ENCODE data around the gene RAPGEF5. TPM values are rescaled to one million over a fixed set of nuclear protein-coding genes. Genes with fewer than 3 reads are reported as not detected.
A peak's percentile ranks its signal among the peaks of the same experiment; 100 is the strongest.

The RAPGEF5 gene, protein sequence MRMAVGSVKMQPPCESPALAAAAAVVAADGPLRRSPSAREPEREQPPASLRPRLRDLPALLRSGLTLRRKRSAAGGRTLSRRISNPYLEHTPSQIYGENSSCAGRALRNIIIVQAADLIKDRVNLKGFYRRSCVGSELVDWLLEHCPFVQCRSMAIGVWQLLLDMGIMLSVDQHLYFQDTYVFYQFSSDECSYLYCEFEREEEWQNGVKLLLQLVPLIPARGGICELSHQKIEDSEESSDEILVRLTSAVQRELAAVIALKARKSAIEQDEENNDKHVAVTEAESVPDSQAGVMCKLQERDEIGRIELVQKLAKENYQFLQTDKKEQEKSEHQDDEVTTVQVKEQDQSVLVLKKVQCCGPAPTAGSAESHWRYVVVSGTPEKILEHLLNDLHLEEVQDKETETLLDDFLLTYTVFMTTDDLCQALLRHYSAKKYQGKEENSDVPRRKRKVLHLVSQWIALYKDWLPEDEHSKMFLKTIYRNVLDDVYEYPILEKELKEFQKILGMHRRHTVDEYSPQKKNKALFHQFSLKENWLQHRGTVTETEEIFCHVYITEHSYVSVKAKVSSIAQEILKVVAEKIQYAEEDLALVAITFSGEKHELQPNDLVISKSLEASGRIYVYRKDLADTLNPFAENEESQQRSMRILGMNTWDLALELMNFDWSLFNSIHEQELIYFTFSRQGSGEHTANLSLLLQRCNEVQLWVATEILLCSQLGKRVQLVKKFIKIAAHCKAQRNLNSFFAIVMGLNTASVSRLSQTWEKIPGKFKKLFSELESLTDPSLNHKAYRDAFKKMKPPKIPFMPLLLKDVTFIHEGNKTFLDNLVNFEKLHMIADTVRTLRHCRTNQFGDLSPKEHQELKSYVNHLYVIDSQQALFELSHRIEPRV
- total RNA-seq = 1 to 10 TPM; 1.3 to 1.5 TPM

DNA sequence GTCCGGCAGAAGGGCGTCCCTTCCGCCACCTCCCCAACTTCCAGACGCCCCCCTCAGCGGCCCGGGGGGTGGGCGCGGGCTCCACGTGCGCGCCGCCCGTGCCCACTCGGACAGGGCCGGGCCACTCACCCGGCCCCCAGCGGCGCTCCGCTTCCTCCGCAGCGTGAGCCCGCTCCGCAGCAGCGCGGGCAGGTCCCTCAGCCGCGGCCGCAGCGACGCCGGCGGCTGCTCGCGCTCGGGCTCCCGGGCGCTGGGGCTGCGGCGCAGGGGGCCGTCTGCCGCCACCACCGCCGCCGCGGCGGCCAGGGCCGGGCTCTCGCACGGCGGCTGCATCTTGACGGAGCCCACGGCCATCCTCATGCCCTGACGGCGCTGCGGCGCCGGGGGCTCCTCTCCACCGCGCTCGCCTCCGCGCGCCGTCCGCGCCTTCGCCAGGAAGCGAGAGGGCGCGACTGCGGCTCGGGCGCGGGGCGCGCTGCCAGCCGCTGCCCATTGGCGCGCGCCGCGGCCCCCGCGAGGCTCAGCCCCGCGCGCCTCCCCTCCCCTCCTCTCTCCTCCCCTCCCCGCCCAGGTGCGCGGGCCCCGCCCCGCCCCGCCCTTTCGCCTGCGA, at the start of gene RAPGEF5:
Gene RAPGEF5, minus strand, starts transcription at position 454 of the 610 bp plus-strand sequence. Its CDS starts 94 bp downstream, at position 360.
- ATAC-seq (peak; percentile 78), DNase-seq (peak; percentile 41)
- no peaks in the 10 kb centered on the region for H3K36me3 Mint-ChIP-seq (ENCODE audit: low read depth)
- no peaks in the 10 kb centered on the region for H3K9me3 Mint-ChIP-seq (ENCODE audit: low read depth)
- peaks cover 41% of the 10 kb centered on the region for H3K27me3 Mint-ChIP-seq
- intact Hi-C loops (cut with DNase I, micrococcal nuclease) = loop anchor here in 1 of 2 experiments (5.0 kb wide), 1 partner anchor 145 kb away; the partner anchor contains the start of gene STEAP1B
- CTCF ChIA-PET = no interaction called here
- H3K4me1 Mint-ChIP-seq = peaks cover 6% of the 10 kb centered on the region
- H3K4me3 Mint-ChIP-seq = peak within 1 kb of the TSS; percentile 60
- H3K27ac Mint-ChIP-seq = no peak within 1 kb of the TSS
- POLR2A ChIA-PET = no interaction called here

DNA sequence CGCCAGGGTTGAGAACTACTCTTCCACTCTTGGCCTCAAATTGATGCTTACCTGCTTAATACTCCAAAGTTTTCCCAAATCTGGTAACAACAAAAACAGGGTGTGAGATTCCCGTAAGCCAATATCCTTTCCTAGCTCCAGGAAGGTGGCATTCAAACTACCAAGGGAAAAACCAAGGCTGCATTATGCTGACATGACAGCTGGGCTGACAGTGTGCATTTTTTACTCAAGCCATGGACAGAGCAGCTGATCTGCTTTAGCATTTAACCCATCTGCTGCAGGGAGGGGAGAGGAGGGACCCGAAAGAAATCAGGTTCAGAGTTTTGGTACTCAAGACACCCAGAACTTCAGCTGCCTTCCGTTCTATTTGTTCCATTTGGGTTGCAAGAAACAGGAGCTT, 49.8 kb upstream of the RAPGEF5 start:
- intact Hi-C loops (cut with DNase I, micrococcal nuclease) = no loop called here
- POLR2A ChIA-PET = no interaction called here

DNA sequence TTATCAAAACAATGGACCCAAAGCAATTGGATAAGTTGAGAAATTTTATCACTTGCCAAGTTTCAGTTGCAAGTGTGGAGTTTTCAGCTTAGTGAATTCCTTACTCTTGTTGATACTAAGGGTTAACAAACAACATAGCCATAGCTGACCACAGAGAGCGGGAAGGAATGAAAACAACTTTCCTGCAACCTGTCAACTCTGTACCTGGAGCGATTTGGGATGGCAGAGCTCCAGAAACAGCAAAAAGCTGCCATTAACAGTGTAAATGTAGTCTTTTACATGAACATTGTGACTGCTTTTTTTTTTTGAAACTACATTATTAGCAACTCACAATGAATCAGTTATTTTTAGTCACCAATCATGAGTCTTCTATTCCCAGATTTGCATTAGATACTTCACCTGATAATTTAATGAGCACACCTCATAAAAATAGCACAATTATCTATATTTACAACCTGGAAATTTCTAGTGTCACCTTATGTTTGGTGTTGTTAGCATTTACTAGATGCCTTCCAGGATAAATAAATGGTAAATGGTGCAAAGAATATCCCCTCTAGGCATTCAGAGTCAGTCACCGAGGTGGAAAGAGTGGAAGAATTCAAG, 47.6 kb upstream of the RAPGEF5 start:
- Mint-ChIP-seq H3K9me3 (ENCODE audit: low read depth) (no peaks in the 10 kb centered on the region), H3K27me3 (no peaks in the 10 kb centered on the region), H3K4me3 (no peak overlapping the region), H3K4me1 (peaks cover 4% of the 10 kb centered on the region), H3K36me3 (ENCODE audit: low read depth) (no peaks in the 10 kb centered on the region), H3K27ac (no peak overlapping the region)
- POLR2A ChIA-PET = no interaction called here
- intact Hi-C loops (cut with DNase I, micrococcal nuclease) = no loop called here
- no peak for DNase-seq
- CTCF ChIA-PET = interaction anchor here (0.8 kb wide), 1 partner anchor 294 kb away, joined by 3 read pairs; no protein-coding TSS in a partner anchor
- no peak for ATAC-seq

More for the DNA sequence above, 49.8 kb upstream of the RAPGEF5 start:
- Mint-ChIP-seq H3K4me1 (peaks cover 4% of the 10 kb centered on the region), H3K4me3 (no peak overlapping the region), H3K9me3 (ENCODE audit: low read depth) (no peaks in the 10 kb centered on the region), H3K27ac (no peak overlapping the region), H3K27me3 (no peaks in the 10 kb centered on the region), H3K36me3 (ENCODE audit: low read depth) (no peaks in the 10 kb centered on the region)
- ATAC-seq (no peak), DNase-seq (no peak)
- CTCF ChIA-PET = interaction anchor here (0.7 to 1.1 kb wide), 2 partner anchors 12 to 20 kb away, joined by 3 read pairs; no protein-coding TSS in a partner anchor

DNA sequence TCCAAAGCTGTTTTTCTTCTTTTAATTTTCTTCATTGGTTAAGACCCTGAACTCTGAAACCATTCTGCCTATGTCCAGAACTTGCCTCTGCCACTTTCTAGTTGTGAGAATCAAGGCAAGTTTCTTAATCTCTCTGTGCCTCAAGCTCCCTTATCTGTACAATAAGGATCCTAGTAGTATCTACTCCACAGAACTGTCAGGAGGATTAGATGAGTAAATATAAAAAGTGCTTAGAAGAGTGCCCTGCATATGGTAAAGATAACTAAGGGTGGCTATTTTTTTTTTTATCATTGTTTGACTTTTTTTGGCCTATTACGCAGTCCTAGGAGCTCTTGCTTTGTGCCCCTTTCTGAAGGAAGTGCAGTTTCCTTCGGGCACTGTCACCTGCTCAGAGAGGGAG, 46.4 kb upstream of the RAPGEF5 start:
- ChIA-PET POLR2A (no interaction called here), CTCF (interaction anchor here (0.5 to 0.8 kb wide), 2 partner anchors 234 to 293 kb away, joined by 3 read pairs; no protein-coding TSS in a partner anchor)
- Mint-ChIP-seq H3K36me3 (ENCODE audit: low read depth) (no peaks in the 10 kb centered on the region), H3K27ac (no peak overlapping the region), H3K4me3 (no peak overlapping the region), H3K27me3 (no peaks in the 10 kb centered on the region), H3K4me1 (peaks cover 4% of the 10 kb centered on the region), H3K9me3 (ENCODE audit: low read depth) (no peaks in the 10 kb centered on the region)
- ATAC-seq (no peak), DNase-seq (no peak)
- intact Hi-C loops (cut with DNase I, micrococcal nuclease) = no loop called here

DNA sequence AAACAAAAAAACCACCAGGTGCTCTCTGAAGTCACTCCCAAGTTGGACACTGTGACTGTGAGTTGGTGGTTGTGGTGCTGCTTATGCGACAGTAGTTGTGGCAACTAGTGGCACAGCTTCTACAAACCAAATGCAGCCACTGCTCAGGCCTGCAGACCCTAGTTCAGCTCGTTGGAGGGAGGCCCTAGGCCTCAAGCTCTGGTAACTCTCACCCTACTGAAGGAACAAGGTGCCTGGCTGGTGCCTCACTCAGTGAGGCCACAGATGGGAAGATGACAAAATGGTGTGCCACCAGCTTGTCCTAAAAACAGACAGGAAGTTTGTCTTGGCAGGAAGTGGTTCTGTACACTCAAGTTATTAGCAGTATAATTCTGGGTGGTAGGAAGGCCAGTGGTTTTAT, 45.3 kb upstream of the RAPGEF5 start:
- ATAC-seq (no peak), DNase-seq (no peak)
- Mint-ChIP-seq H3K9me3 (ENCODE audit: low read depth) (no peaks in the 10 kb centered on the region), H3K27me3 (no peaks in the 10 kb centered on the region), H3K4me1 (peaks cover 4% of the 10 kb centered on the region), H3K27ac (no peak overlapping the region), H3K4me3 (no peak overlapping the region), H3K36me3 (ENCODE audit: low read depth) (no peaks in the 10 kb centered on the region)
- ChIA-PET CTCF (interaction anchor here (1.0 to 1.4 kb wide), 2 partner anchors 22 to 78 kb away, joined by 3 to 4 read pairs; no protein-coding TSS in a partner anchor), POLR2A (no interaction called here)
- intact Hi-C loops (cut with DNase I, micrococcal nuclease) = no loop called here

DNA sequence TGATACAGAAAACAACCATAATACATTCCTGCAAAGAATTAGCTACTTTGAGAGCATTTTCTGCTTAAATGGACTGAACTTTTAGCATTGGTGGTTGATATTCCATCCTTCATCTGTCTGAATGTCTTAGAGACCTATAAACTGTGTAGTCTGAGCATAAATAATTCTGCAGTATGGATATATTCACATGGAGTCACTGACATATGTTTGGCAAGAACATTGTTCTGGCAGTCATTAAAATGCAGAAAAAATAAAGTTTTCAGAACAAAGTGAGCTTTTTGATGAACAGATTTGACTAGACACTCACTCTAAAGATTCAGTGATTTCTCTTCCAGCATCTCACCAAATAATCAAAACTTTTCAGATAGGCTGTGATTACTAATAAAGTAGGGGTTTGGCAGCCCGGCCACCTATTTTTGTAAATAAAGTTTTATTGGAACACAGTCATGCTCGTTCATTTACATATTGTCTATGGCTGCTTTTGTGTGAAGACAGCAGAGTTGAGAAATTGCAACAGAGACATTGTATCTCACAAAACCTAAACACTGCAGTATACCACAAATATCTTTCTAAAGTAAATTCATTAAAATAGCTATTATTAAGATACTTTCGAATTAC, 44.1 kb upstream of the RAPGEF5 start:
- DNase-seq (no peak), ATAC-seq (no peak)
- peaks cover 4% of the 10 kb centered on the region for H3K4me1 Mint-ChIP-seq
- H3K27me3 Mint-ChIP-seq = no peaks in the 10 kb centered on the region
- ChIA-PET CTCF (interaction anchor here (0.5 to 2.1 kb wide), 6 partner anchors 11 to 884 kb away, joined by 3 to 8 read pairs (median 4); no protein-coding TSS in a partner anchor), POLR2A (no interaction called here)
- H3K36me3 Mint-ChIP-seq (ENCODE audit: low read depth) = no peaks in the 10 kb centered on the region
- no peaks in the 10 kb centered on the region for H3K9me3 Mint-ChIP-seq (ENCODE audit: low read depth)
- no peak overlapping the region for H3K4me3 Mint-ChIP-seq
- H3K27ac Mint-ChIP-seq = no peak overlapping the region
- intact Hi-C loops (cut with DNase I, micrococcal nuclease) = no loop called here

DNA sequence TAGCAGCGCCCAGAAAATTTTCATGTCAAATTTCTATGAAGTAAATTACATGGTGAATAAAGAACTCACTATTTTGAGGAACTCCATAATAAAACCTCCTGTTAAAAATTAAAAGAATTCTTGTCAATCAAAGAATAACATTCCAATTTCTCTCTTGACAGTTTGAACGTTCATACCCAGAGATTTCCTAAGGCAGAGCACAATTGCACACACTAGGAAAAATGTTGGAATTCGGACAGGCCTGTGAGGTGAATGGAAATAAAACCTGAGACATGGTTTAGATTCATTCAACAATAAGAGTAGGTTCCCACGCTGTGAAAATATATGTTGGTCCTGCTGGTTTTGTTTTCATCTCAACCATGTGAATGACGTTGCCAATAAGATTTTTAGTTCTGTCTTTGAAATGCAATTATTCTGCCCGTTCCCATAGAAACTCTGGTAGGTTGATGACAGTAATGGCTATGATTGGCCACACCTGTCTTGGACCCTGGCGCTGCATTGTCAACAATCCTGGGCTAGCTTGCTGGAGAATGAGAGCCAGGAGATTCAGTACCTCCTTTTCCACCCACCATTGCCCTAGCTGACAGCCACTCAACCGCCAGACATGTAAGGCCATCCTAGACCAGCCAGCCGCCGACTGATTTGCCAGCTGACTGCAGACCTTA, 43.3 kb upstream of the RAPGEF5 start:
- ChIA-PET POLR2A (no interaction called here), CTCF (interaction anchor here (0.9 to 2.1 kb wide), 4 partner anchors 10 to 52 kb away, joined by 3 to 8 read pairs (median 4); no protein-coding TSS in a partner anchor)
- intact Hi-C loops (cut with DNase I, micrococcal nuclease) = no loop called here
- Mint-ChIP-seq H3K27me3 (no peaks in the 10 kb centered on the region), H3K4me1 (peaks cover 4% of the 10 kb centered on the region), H3K27ac (no peak overlapping the region), H3K4me3 (no peak overlapping the region), H3K36me3 (ENCODE audit: low read depth) (no peaks in the 10 kb centered on the region), H3K9me3 (ENCODE audit: low read depth) (no peaks in the 10 kb centered on the region)
- ATAC-seq (no peak), DNase-seq (no peak)

DNA sequence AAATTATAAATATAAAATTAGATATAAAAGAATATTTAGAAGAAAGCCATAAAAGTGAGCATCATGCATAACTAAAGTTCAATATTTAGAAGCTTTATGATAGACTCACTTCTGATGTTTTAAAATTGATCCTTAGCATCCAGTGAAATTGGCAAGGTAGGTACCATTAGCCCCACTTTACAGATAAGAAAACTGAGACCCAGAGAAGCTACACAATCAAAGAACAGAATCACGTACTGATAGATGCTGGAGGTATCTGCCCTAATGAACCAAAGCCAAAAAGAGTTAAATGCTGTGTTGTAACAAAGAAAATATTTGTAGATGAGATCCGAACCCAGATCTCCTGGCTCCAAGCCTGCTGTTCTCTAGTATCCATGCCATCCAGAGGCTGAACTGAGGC, 42.6 kb upstream of the RAPGEF5 start:
- H3K36me3 Mint-ChIP-seq (ENCODE audit: low read depth) = no peaks in the 10 kb centered on the region
- no peak overlapping the region for H3K4me3 Mint-ChIP-seq
- no peaks in the 10 kb centered on the region for H3K9me3 Mint-ChIP-seq (ENCODE audit: low read depth)
- H3K27ac Mint-ChIP-seq = no peak overlapping the region
- ChIA-PET POLR2A (interaction anchor here (1.1 kb wide), 1 partner anchor 10 kb away, joined by 4 read pairs; no protein-coding TSS in a partner anchor), CTCF (interaction anchor here (0.6 to 2.1 kb wide), 3 partner anchors 9 to 590 kb away, joined by 3 to 8 read pairs (median 3); no protein-coding TSS in a partner anchor)
- peaks cover 4% of the 10 kb centered on the region for H3K4me1 Mint-ChIP-seq
- intact Hi-C loops (cut with DNase I, micrococcal nuclease) = no loop called here
- ATAC-seq = no peak
- DNase-seq = no peak
- H3K27me3 Mint-ChIP-seq = no peaks in the 10 kb centered on the region

DNA sequence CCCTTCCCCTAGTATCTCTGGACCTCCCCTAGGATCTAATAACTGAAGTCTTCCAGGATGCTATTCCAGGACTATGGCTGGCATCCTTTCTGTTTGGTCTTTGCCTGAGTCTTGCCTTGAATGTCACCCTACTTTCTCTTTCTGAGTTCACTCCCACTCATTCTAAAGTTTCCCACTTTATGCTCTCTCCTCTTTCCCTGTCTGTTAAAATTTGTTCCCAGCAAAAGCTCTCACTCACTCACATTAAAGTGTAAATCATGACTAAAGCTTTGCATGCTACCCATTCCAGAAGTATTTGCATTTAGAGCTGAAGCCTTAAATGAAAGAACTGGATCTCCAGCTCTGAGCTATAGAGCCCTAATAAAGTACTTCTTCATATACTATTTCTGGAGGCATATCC, 42.1 kb upstream of the RAPGEF5 start:
- no peak for DNase-seq
- ChIA-PET POLR2A (interaction anchor here (1.1 kb wide), 1 partner anchor 9 kb away, joined by 4 read pairs; no protein-coding TSS in a partner anchor), CTCF (interaction anchor here (0.6 to 0.8 kb wide), 2 partner anchors 9 to 589 kb away, joined by 3 read pairs; no protein-coding TSS in a partner anchor)
- Mint-ChIP-seq H3K4me3 (no peak overlapping the region), H3K27me3 (no peaks in the 10 kb centered on the region), H3K36me3 (ENCODE audit: low read depth) (no peaks in the 10 kb centered on the region), H3K27ac (no peak overlapping the region), H3K4me1 (peaks cover 4% of the 10 kb centered on the region), H3K9me3 (ENCODE audit: low read depth) (no peaks in the 10 kb centered on the region)
- intact Hi-C loops (cut with DNase I, micrococcal nuclease) = no loop called here
- ATAC-seq = no peak

DNA sequence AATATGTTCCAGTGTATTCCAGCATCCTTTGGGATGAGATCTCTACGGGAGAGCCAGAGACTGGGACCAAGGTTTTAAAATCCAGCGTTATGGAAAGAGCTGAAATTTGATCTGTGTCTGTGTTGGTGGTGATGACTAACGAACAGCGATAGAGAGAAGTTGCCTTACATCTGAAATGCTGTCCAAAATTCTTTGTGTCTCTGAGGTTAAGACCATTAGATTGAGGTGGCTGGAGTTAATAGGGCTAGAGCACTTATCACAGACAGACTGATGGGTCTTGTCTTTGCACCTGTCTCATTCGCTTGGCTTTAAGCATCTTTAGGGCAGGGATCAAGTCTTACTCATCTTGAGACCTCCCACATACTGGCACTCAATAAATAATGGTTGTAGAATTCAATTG, 41.0 kb upstream of the RAPGEF5 start:
- CTCF ChIA-PET = no interaction called here
- intact Hi-C loops (cut with DNase I, micrococcal nuclease) = no loop called here

More for the DNA sequence above, 41.0 kb upstream of the RAPGEF5 start:
- Mint-ChIP-seq H3K27me3 (no peaks in the 10 kb centered on the region), H3K4me1 (peaks cover 4% of the 10 kb centered on the region), H3K27ac (no peak overlapping the region), H3K36me3 (ENCODE audit: low read depth) (no peaks in the 10 kb centered on the region), H3K9me3 (ENCODE audit: low read depth) (no peaks in the 10 kb centered on the region), H3K4me3 (no peak overlapping the region)
- no peak for ATAC-seq
- POLR2A ChIA-PET = no interaction called here
- DNase-seq = no peak

Measured in activated CD4-positive, alpha-beta T cell treated with anti-CD3 and anti-CD28 coated beads for 36 hours (primary cell).